H9 (cell line): ENCODE results near the gene TRAPPC2. TPM values are rescaled to one million over a fixed set of nuclear protein-coding genes. Genes with fewer than 3 reads are reported as not detected.

Experiments used
- DNase-seq: peaks from one replicate; pipeline ENCODE4 v3.0.0-alpha.2; 2017
- H2AFZ ChIP-seq: one replicate; pipeline ENCODE4 v1.6.1; 2013; ENCODE audit warnings: mild to moderate bottlenecking, low read length, control low read depth, moderate library complexity
- H2AK5ac ChIP-seq: 2 replicates; pipeline ENCODE4 v1.6.1; 2013; ENCODE audit warnings: low read length, control low read depth, mixed read lengths; ENCODE audit not compliant: insufficient read length
- H2BK120ac ChIP-seq: one replicate; pipeline ENCODE4 v1.6.1; 2013; ENCODE audit warnings: low read depth, mild to moderate bottlenecking, low read length, control low read depth, inconsistent platforms; ENCODE audit not compliant: poor library complexity, severe bottlenecking
- H2BK12ac ChIP-seq: 2 replicates; pipeline ENCODE4 v1.6.1; 2013; ENCODE audit warnings: low read length, control low read depth, mixed read lengths, low read depth; ENCODE audit not compliant: insufficient read length
- H2BK15ac ChIP-seq: 2 replicates; pipeline ENCODE4 v1.6.1; 2013; ENCODE audit warnings: low read depth, low read length, control low read depth
- H2BK20ac ChIP-seq: one replicate; pipeline ENCODE4 v1.6.1; 2013; ENCODE audit warnings: low read depth, mild to moderate bottlenecking, low read length, control low read depth, inconsistent platforms; ENCODE audit not compliant: poor library complexity, severe bottlenecking
- H2BK5ac ChIP-seq: 2 replicates; pipeline ENCODE4 v1.6.1; 2013; ENCODE audit warnings: low read length, control low read depth, mixed read lengths; ENCODE audit not compliant: insufficient read length
- H3K14ac ChIP-seq: 2 replicates; pipeline ENCODE4 v1.6.1; 2013; ENCODE audit warnings: low read length, control low read depth; ENCODE audit not compliant: insufficient read depth
- H3K18ac ChIP-seq: 2 replicates; pipeline ENCODE4 v1.6.1; 2013; ENCODE audit warnings: low read depth, mild to moderate bottlenecking, mixed read lengths, low read length, control low read depth; ENCODE audit not compliant: insufficient read length
- H3K23ac ChIP-seq: 2 replicates; pipeline ENCODE4 v1.6.1; 2013; ENCODE audit warnings: low read length, control low read depth, mixed read lengths, low read depth; ENCODE audit not compliant: insufficient read length
- H3K23me2 ChIP-seq: 2 replicates; pipeline ENCODE4 v1.6.1; 2013; ENCODE audit warnings: low read depth, mild to moderate bottlenecking, mixed read lengths, low read length, control low read depth; ENCODE audit not compliant: insufficient read length, poor library complexity, severe bottlenecking
- H3K27ac ChIP-seq: 2 replicates; pipeline ENCODE4 v1.5.1; 2013; ENCODE audit warnings: low read length, control low read depth, mixed read lengths, low read depth; ENCODE audit not compliant: insufficient read length
- H3K27me3 ChIP-seq: 2 replicates; pipeline ENCODE4 v1.6.1; 2013; ENCODE audit warnings: low read length, control low read depth, inconsistent platforms; ENCODE audit not compliant: insufficient read depth
- H3K4ac ChIP-seq: 2 replicates; pipeline ENCODE4 v1.6.1; 2013; ENCODE audit warnings: low read depth, mild to moderate bottlenecking, control low read depth, inconsistent platforms, low read length, moderate library complexity
- H3K4me1 ChIP-seq: 2 replicates; pipeline ENCODE4 v1.6.1; 2013; ENCODE audit warnings: low read length, control low read depth, inconsistent platforms; ENCODE audit not compliant: insufficient read depth
- H3K4me2 ChIP-seq: 2 replicates; pipeline ENCODE4 v1.6.1; 2013; ENCODE audit warnings: low read length, control low read depth, mixed read lengths; ENCODE audit not compliant: insufficient read length, insufficient read depth
- H3K56ac ChIP-seq: 2 replicates; pipeline ENCODE4 v1.6.1; 2013; ENCODE audit warnings: low read depth, mild to moderate bottlenecking, mixed read lengths, low read length, control low read depth; ENCODE audit not compliant: insufficient read length
- H3K79me1 ChIP-seq: 2 replicates; pipeline ENCODE4 v1.6.1; 2013; ENCODE audit warnings: low read depth, mild to moderate bottlenecking, moderate library complexity, low read length, control low read depth, inconsistent platforms; ENCODE audit not compliant: insufficient read depth, poor library complexity, severe bottlenecking
- H3K79me2 ChIP-seq: 2 replicates; pipeline ENCODE4 v1.6.1; 2013; ENCODE audit warnings: low read length, control low read depth, inconsistent platforms; ENCODE audit not compliant: insufficient read depth
- H3K9ac ChIP-seq: 2 replicates; pipeline ENCODE4 v1.6.1; 2013; ENCODE audit warnings: low read length, control low read depth, mixed read lengths; ENCODE audit not compliant: insufficient read length; ENCODE audit errors: extremely low read depth
- H3K9me3 ChIP-seq: one replicate; pipeline ENCODE4 v1.6.1; 2013; ENCODE audit warnings: low read depth, low read length, inconsistent platforms; ENCODE audit not compliant: control insufficient read depth
- H3T11ph ChIP-seq: one replicate; pipeline ENCODE4 v1.6.1; 2013; ENCODE audit warnings: mild to moderate bottlenecking, low read length, control low read depth, inconsistent platforms
- H4K20me1 ChIP-seq: one replicate; pipeline ENCODE4 v1.6.1; 2013; ENCODE audit not compliant: control insufficient read depth, insufficient read length, insufficient read depth
- H4K5ac ChIP-seq: 2 replicates; pipeline ENCODE4 v1.6.1; 2013; ENCODE audit warnings: low read depth, mild to moderate bottlenecking, mixed read lengths, low read length, control low read depth; ENCODE audit not compliant: insufficient read length
- H4K8ac ChIP-seq: replicated peaks from 2 replicates; pipeline ENCODE4 v1.6.1; 2013; ENCODE audit warnings: low read length, control low read depth, mixed read lengths, low read depth; ENCODE audit not compliant: insufficient read length
- H4K91ac ChIP-seq: 2 replicates; pipeline ENCODE4 v1.6.1; 2013; ENCODE audit warnings: low read depth, mild to moderate bottlenecking, moderate library complexity, mixed read lengths, low read length, control low read depth; ENCODE audit not compliant: insufficient read length
- H3K27ac Mint-ChIP-seq, 3 experiments: 2 replicates in 2 of 3; 3 replicates in 1 of 3; pipeline ENCODE4 v1.8.0; 2020 to 2021; ENCODE audit warnings: mixed read lengths in 3 of 3, mild to moderate bottlenecking in 1 of 3, moderate library complexity in 1 of 3
- H3K27me3 Mint-ChIP-seq: 2 replicates; pipeline ENCODE4 v1.8.0; 2021; ENCODE audit warnings: low read depth, mild to moderate bottlenecking, moderate library complexity, mixed read lengths
- H3K36me3 Mint-ChIP-seq, 3 experiments: 2 replicates in 2 of 3; 3 replicates in 1 of 3; pipeline ENCODE4 v1.8.0; 2020 to 2021; ENCODE audit warnings: low read depth in 3 of 3, mixed read lengths in 3 of 3; ENCODE audit not compliant: insufficient read depth in 1 of 3
- H3K4me1 Mint-ChIP-seq, 2 experiments: 2 replicates each; pipeline ENCODE4 v1.8.0; 2020; ENCODE audit warnings: mixed read lengths in 2 of 2
- H3K4me3 Mint-ChIP-seq, 2 experiments: 2 replicates in 1 of 2; 3 replicates in 1 of 2; pipeline ENCODE4 v1.8.0; 2020 to 2021; ENCODE audit warnings: mild to moderate bottlenecking in 2 of 2, mixed read lengths in 2 of 2, moderate library complexity in 1 of 2
- H3K9me3 Mint-ChIP-seq, 2 experiments: 2 replicates in 1 of 2; 3 replicates in 1 of 2; pipeline ENCODE4 v1.8.0; 2020; ENCODE audit warnings: mild to moderate bottlenecking in 2 of 2, mixed read lengths in 2 of 2, moderate library complexity in 1 of 2
- WGBS: extraction: QIAGEN DNeasy Blood & Tissue Kit; methylation state at CpG from one replicate; pipeline ENCODE4 v1.1.7; 2013; ENCODE audit warnings: missing lambda C conversion rate, low lambda C conversion rate, mixed read lengths; ENCODE audit not compliant: insufficient read length; ENCODE audit errors: extremely low coverage; 5-methylcytosine and 5-hydroxymethylcytosine counted together
- total RNA-seq: library from RNA; stranded (reverse); gene quantifications from 2 replicates; pipeline ENCODE4 v1.2.1, GENCODE V29; 2021
- TF ChIP-seq, protein P1 (sequence below): fragments of 200-600 bp; sonication (generic); conservative IDR thresholded peaks from 3 replicates; pipeline ENCODE4 v1.8.0; 2021; ENCODE audit warnings: antibody characterized with exemption, mild to moderate bottlenecking

TRAPPC2 gene
- total RNA-seq, 1 experiment from 2014 or later = 13.3 TPM

- Histone ChIP-seq H3T11ph (no peak overlapping the region), H3K4me1 (peaks cover 12% of the 10 kb centered on the region; the same call in 1 of the 2 replicates), H2AK5ac (no peak overlapping the region), H3K79me1 (no peaks in the 10 kb centered on the region), H4K20me1 (no peaks in the 10 kb centered on the region), H3K18ac (no peak overlapping the region), H2BK20ac (no peak overlapping the region), H2BK120ac (no peak overlapping the region), H3K27me3 (no peaks in the 10 kb centered on the region), H3K79me2 (peaks cover 44% of the 10 kb centered on the region; the same call in 1 of the 2 replicates), H3K9me3 (no peaks in the 10 kb centered on the region), H4K91ac (no peak overlapping the region), H3K56ac (no peak overlapping the region), H2BK5ac (no peak overlapping the region), H3K23me2 (peaks cover 6% of the 10 kb centered on the region), H4K5ac (no peak overlapping the region), H3K4me2 (no peak overlapping the region), H2BK12ac (no peak overlapping the region), H3K14ac (no peak overlapping the region), H2BK15ac (no peak overlapping the region), H4K8ac (no peak overlapping the region), H3K23ac (no peak overlapping the region), H3K4ac (no peak overlapping the region), H2AFZ (no peak overlapping the region), H3K27ac (no peak overlapping the region), H3K9ac (no peak overlapping the region)
- no CpG with 5 or more reads among the region's 2 CpGs for WGBS
- Mint-ChIP-seq H3K36me3 (peaks cover 0 to 4% (median 3%) of the 10 kb centered on the region in 3 experiments; a peak in 3 of 7 replicates), H3K4me3 (no peak overlapping the region), H3K4me1 (peaks cover 26 to 29% of the 10 kb centered on the region in 2 experiments), H3K27ac (no peak overlapping the region), H3K9me3 (peaks cover 15 to 36% of the 10 kb centered on the region in 2 experiments), H3K27me3 (no peaks in the 10 kb centered on the region; the same call in 1 of the 2 replicates)
- TF ChIP-seq, protein P1, sequence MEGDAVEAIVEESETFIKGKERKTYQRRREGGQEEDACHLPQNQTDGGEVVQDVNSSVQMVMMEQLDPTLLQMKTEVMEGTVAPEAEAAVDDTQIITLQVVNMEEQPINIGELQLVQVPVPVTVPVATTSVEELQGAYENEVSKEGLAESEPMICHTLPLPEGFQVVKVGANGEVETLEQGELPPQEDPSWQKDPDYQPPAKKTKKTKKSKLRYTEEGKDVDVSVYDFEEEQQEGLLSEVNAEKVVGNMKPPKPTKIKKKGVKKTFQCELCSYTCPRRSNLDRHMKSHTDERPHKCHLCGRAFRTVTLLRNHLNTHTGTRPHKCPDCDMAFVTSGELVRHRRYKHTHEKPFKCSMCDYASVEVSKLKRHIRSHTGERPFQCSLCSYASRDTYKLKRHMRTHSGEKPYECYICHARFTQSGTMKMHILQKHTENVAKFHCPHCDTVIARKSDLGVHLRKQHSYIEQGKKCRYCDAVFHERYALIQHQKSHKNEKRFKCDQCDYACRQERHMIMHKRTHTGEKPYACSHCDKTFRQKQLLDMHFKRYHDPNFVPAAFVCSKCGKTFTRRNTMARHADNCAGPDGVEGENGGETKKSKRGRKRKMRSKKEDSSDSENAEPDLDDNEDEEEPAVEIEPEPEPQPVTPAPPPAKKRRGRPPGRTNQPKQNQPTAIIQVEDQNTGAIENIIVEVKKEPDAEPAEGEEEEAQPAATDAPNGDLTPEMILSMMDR = no peak
- DNase-seq = no peak
Observed at GRCh38 chrX:13694359-13694758, 40.1 kb downstream of the TRAPPC2 start.
